ENCODE results near the gene SH2D1B. TPM values are rescaled to one million over a fixed set of nuclear protein-coding genes. Genes with fewer than 3 reads are reported as not detected.

The SH2D1B gene
- polyA plus RNA-seq, 1 of the 3 experiments (the other 2 are of a cell fraction) = not detected

DNA sequence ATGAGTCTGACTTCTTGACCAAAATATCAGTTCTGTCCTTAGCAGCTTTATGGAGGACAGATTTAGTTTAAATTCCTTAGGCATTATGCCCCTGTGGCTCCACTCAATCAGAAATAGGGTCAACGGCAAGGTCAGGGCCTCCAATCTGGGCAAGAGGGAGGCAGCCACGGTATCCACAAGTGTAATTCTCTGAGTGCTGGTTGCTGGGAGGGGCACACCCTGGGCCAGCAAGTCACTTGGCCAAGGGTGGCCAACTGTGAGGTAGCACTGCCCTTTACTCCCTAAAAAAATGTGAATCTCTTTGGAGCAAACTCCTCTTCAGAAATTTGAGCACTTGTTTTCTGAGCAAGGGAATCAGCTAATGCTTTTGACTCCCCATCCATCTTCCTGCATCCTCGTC lies 48.1 kb downstream of the SH2D1B start (continued):
- TF ChIP-seq, protein P1, sequence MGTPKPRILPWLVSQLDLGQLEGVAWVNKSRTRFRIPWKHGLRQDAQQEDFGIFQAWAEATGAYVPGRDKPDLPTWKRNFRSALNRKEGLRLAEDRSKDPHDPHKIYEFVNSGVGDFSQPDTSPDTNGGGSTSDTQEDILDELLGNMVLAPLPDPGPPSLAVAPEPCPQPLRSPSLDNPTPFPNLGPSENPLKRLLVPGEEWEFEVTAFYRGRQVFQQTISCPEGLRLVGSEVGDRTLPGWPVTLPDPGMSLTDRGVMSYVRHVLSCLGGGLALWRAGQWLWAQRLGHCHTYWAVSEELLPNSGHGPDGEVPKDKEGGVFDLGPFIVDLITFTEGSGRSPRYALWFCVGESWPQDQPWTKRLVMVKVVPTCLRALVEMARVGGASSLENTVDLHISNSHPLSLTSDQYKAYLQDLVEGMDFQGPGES (IDR thresholded peaks at IDR 0.05; ENCODE audit: low read depth, low read length) = no peak
- TF ChIP-seq, protein P2, sequence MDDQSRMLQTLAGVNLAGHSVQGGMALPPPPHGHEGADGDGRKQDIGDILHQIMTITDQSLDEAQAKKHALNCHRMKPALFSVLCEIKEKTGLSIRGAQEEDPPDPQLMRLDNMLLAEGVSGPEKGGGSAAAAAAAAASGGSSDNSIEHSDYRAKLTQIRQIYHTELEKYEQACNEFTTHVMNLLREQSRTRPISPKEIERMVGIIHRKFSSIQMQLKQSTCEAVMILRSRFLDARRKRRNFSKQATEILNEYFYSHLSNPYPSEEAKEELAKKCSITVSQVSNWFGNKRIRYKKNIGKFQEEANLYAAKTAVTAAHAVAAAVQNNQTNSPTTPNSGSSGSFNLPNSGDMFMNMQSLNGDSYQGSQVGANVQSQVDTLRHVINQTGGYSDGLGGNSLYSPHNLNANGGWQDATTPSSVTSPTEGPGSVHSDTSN (IDR thresholded peaks at IDR 0.05) = no peak
- TF ChIP-seq SMC3 (IDR thresholded peaks at IDR 0.05; ENCODE audit: low read depth, low read length) (no peak), GATA2 (CRISPR knock-in tag; IDR thresholded peaks at IDR 0.05) (no peak), ELF1 (IDR thresholded peaks at IDR 0.05) (no peak), EP300 (IDR thresholded peaks at IDR 0.05; ENCODE audit: borderline replicate concordance in 1 of 2, low read depth in 1 of 2, low read length in 1 of 2) (no peak), FOSL2 (IDR thresholded peaks at IDR 0.05; ENCODE audit: borderline replicate concordance, low read depth) (no peak), EZH2phosphoT487 (IDR thresholded peaks at IDR 0.05; ENCODE audit: borderline replicate concordance, low read depth) (no peak), CHD2 (IDR thresholded peaks at IDR 0.05; ENCODE audit: low read length, partially characterized antibody) (no peak)

DNA sequence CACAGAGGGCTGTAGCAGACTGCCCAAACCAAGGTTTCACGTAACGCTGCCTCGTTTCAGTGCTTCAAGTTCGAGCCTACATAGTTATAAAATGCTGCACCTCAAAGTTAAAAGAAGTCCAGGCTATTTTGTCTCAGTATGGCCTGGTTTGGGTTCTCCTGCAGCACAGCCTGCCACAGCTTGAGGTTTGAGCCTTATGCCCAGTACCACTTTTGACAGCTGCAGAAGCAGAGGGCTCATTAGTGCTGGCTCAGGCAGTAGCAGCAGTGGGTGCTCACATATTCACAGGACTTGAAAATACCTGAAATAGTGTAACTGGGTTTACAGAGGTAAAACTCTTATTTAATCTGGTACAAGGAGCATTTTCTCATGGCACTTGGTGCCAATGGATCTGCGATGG lies 50.6 kb downstream of the SH2D1B start:
- no peak for DNase-seq
- CTCF ChIA-PET = interaction anchor here (2.0 kb wide), 1 partner anchor 30 kb away, joined by 6 read pairs; no protein-coding TSS in a partner anchor
- H3K27me3 ChIP-seq (ENCODE audit: insufficient read depth) = no peaks in the 10 kb centered on the region
- WGBS (ENCODE audit: low lambda C conversion rate) = 65% methylated on average over 5 of the region's 5 CpGs
- no peaks in the 10 kb centered on the region for H3F3A ChIP-seq (replicated peaks; ENCODE audit: insufficient read depth)
- no peaks in the 10 kb centered on the region for H3K36me3 ChIP-seq (replicated peaks in 1 of 2; ENCODE audit: control insufficient read depth in 1 of 2, insufficient read depth in 2 of 2, low read length in 1 of 2)
- H3K4me3 ChIP-seq (ENCODE audit: low read depth in 2 of 2, low read length in 1 of 2) = no peak overlapping the region
- no peak overlapping the region for H3K27ac ChIP-seq (ENCODE audit: low read depth in 2 of 2, low read length in 1 of 2)
- H2AFZ ChIP-seq (ENCODE audit: low read depth) = no peak overlapping the region
- H4K20me1 ChIP-seq (ENCODE audit: insufficient read depth) = no peaks in the 10 kb centered on the region
- no peaks in the 10 kb centered on the region for H3K9me3 ChIP-seq
- no peaks in the 10 kb centered on the region for H3K79me2 ChIP-seq (ENCODE audit: insufficient read depth)
- H3K4me2 ChIP-seq = no peak overlapping the region
- H3K4me1 ChIP-seq (ENCODE audit: control insufficient read depth in 1 of 2, insufficient read depth in 2 of 2, low read depth in 1 of 2, low read length in 1 of 2) = no peaks in the 10 kb centered on the region
- POLR2A ChIA-PET = no interaction called here
- H3K9me2 ChIP-seq = no peaks in the 10 kb centered on the region
- no peak for TF ChIP-seq ELF1 (IDR thresholded peaks at IDR 0.05)
- no peak for TF ChIP-seq FOXM1 (IDR thresholded peaks at IDR 0.05; ENCODE audit: low read depth)
- TF ChIP-seq RAD21 (IDR thresholded peaks at IDR 0.05; ENCODE audit: low read length) = no peak
- no peak for TF ChIP-seq EP300 (IDR thresholded peaks at IDR 0.05; ENCODE audit: borderline replicate concordance in 1 of 2, low read depth in 1 of 2, low read length in 1 of 2)
- no peak for TF ChIP-seq SIN3A (IDR thresholded peaks at IDR 0.05; ENCODE audit: borderline replicate concordance, low read depth, low read length)
- H3K9ac ChIP-seq = no peak overlapping the region

DNA sequence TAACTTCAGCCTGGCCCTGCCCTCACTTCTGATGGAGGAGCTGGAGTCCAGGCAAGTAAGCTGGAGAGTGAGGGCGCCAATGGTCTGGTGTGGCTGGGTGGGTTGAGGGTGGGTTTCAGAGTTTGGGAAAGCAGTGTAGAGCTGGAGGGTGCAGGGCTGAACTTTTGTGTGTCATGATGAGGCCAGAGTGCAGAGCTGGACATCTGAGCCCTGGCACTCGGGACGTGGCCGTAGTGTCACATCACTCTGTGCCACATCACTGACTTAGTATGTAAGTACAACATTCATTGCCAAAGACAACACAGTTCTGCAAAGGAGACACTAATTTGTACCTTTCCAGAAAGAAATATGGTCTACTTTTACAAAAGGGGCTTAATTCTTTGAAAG lies 51.1 kb downstream of the SH2D1B start:
- CTCF ChIA-PET = interaction anchor here (2.0 kb wide), 1 partner anchor 31 kb away, joined by 6 read pairs; no protein-coding TSS in a partner anchor

More for the DNA sequence above, 51.1 kb downstream of the SH2D1B start:
- H3K4me2 ChIP-seq = no peak overlapping the region
- no peak overlapping the region for H3K27ac ChIP-seq (ENCODE audit: low read depth in 2 of 2, low read length in 1 of 2)
- H3K4me3 ChIP-seq (ENCODE audit: low read depth in 2 of 2, low read length in 1 of 2) = no peak overlapping the region
- no peaks in the 10 kb centered on the region for H3K9me2 ChIP-seq
- H3K36me3 ChIP-seq (replicated peaks in 1 of 2; ENCODE audit: control insufficient read depth in 1 of 2, insufficient read depth in 2 of 2, low read length in 1 of 2) = no peaks in the 10 kb centered on the region
- no peaks in the 10 kb centered on the region for H4K20me1 ChIP-seq (ENCODE audit: insufficient read depth)
- WGBS (ENCODE audit: low lambda C conversion rate) = 75% methylated on average over 4 of the region's 4 CpGs
- TF ChIP-seq TEAD4 (IDR thresholded peaks at IDR 0.05; ENCODE audit: borderline replicate concordance, insufficient read depth) (no peak), RAD21 (IDR thresholded peaks at IDR 0.05; ENCODE audit: low read length) (no peak), GATA2 (CRISPR knock-in tag; IDR thresholded peaks at IDR 0.05) (no peak), POLR2AphosphoS5 (IDR thresholded peaks at IDR 0.05; ENCODE audit: low read depth, low read length) (no peak), FOSL2 (IDR thresholded peaks at IDR 0.05; ENCODE audit: borderline replicate concordance, low read depth) (no peak), EP300 (IDR thresholded peaks at IDR 0.05; ENCODE audit: borderline replicate concordance in 1 of 2, low read depth in 1 of 2, low read length in 1 of 2) (no peak), RXRA (IDR thresholded peaks at IDR 0.05; ENCODE audit: borderline replicate concordance, low read depth) (no peak), MXI1 (IDR thresholded peaks at IDR 0.05; ENCODE audit: low read depth, low read length) (no peak), YY1 (IDR thresholded peaks at IDR 0.05; ENCODE audit: low read depth) (no peak), TAF1 (IDR thresholded peaks at IDR 0.05; ENCODE audit: borderline replicate concordance, low read depth, low read length) (no peak)
- POLR2A ChIA-PET = no interaction called here
- H3F3A ChIP-seq (replicated peaks; ENCODE audit: insufficient read depth) = no peaks in the 10 kb centered on the region
- no peaks in the 10 kb centered on the region for H3K79me2 ChIP-seq (ENCODE audit: insufficient read depth)
- H2AFZ ChIP-seq (ENCODE audit: low read depth) = no peak overlapping the region
- no peaks in the 10 kb centered on the region for H3K27me3 ChIP-seq (ENCODE audit: insufficient read depth)
- H3K4me1 ChIP-seq (ENCODE audit: control insufficient read depth in 1 of 2, insufficient read depth in 2 of 2, low read depth in 1 of 2, low read length in 1 of 2) = no peaks in the 10 kb centered on the region
- no peak for DNase-seq
- H3K9me3 ChIP-seq = no peaks in the 10 kb centered on the region
- H3K9ac ChIP-seq = no peak overlapping the region

All from SK-N-SH (cell line).